HL-60 (cell line): ENCODE measurements around the gene TCF15.

ENCODE experiments used
- DNase-seq, 2 experiments: peaks; one replicate each; pipeline ENCODE4 v3.0.0-alpha.2; 2010 to 2020; ENCODE audit warnings: low read depth in 1 of 2, low spot score in 1 of 2
- H3K27ac ChIP-seq: fragments of 250-450 bp; sonication (Bioruptor Pico); replicated peaks from 2 replicates; pipeline ENCODE4 v1.5.1; 2020; ENCODE audit warnings: mild to moderate bottlenecking, moderate library complexity
- H3K27me3 ChIP-seq: fragments of 250-450 bp; sonication (Bioruptor Pico); 2 replicates; pipeline ENCODE4 v1.5.1; 2021; ENCODE audit warnings: mild to moderate bottlenecking, moderate library complexity; ENCODE audit not compliant: insufficient read depth, poor library complexity, severe bottlenecking
- H3K4me3 ChIP-seq: replicated peaks from 2 replicates; pipeline ENCODE4 v1.5.1; 2011; ENCODE audit warnings: mild to moderate bottlenecking, control low read depth, low read length; ENCODE audit not compliant: insufficient read depth
- CTCF ChIP-seq: IDR thresholded peaks from one replicate; pipeline ENCODE4 v1.5.1; 2011; ENCODE audit warnings: low read length, control low read depth, inconsistent platforms; ENCODE audit not compliant: insufficient read depth
- GABPA ChIP-seq: IDR thresholded peaks from 2 replicates; pipeline ENCODE4 v1.6.1; 2012; ENCODE audit warnings: low read depth
- POLR2AphosphoS5 ChIP-seq: IDR thresholded peaks from 2 replicates; pipeline ENCODE4 v1.6.1; 2012; ENCODE audit warnings: low read depth
- REST ChIP-seq: IDR thresholded peaks from 2 replicates; pipeline ENCODE4 v1.6.1; 2012; ENCODE audit warnings: low read depth; ENCODE audit not compliant: insufficient replicate concordance
- SPI1 ChIP-seq: IDR thresholded peaks from 2 replicates; pipeline ENCODE4 v1.6.1; 2012; ENCODE audit warnings: low read depth, mild to moderate bottlenecking, borderline replicate concordance

TCF15 gene

GRCh38 chr20:556984-557383 is 53.1 kb downstream of the TCF15 start:
- H3K27ac ChIP-seq, result no peak overlapping the region
- TF ChIP-seq SPI1 (no peak), CTCF (no peak), REST (no peak), POLR2AphosphoS5 (no peak), GABPA (no peak)

GRCh38 chr20:555976-556385 is 54.1 kb downstream of the TCF15 start:
- H3K4me3 ChIP-seq, result no peak overlapping the region
- TF ChIP-seq GABPA (no peak), SPI1 (no peak), REST (no peak), CTCF (no peak), POLR2AphosphoS5 (no peak)
- H3K27me3 ChIP-seq, result peaks cover 2% of the 10 kb centered on the region
- H3K27ac ChIP-seq, result no peak overlapping the region
- DNase-seq, result no peak

More at GRCh38 chr20:556984-557383, 53.1 kb downstream of the TCF15 start:
- Histone ChIP-seq H3K27me3 (peaks cover 2% of the 10 kb centered on the region), H3K4me3 (no peak overlapping the region)
- no peak for DNase-seq
